NB4 (cell line): ENCODE results near the gene RFTN1.
A peak's percentile ranks its signal among the peaks of the same experiment; 100 is the strongest.

Experiments
- DNase-seq: peaks from one replicate; pipeline ENCODE4 v3.0.0; 2010; ENCODE audit warnings: low read depth
- H3K4me3 ChIP-seq: one replicate; pipeline ENCODE4 v1.5.1; 2011; ENCODE audit warnings: mild to moderate bottlenecking, low read depth, low read length, moderate library complexity
- MYC ChIP-seq: IDR thresholded peaks from 2 replicates; pipeline ENCODE4 v1.6.1; 2011; ENCODE audit warnings: low read depth, low read length
- POLR2A ChIP-seq: IDR thresholded peaks from 2 replicates; pipeline ENCODE4 v1.6.1; 2011; ENCODE audit warnings: mild to moderate bottlenecking; ENCODE audit not compliant: insufficient read length; ENCODE audit errors: extremely low read depth
- TF ChIP-seq, protein P1 (sequence below): IDR thresholded peaks from one replicate; pipeline ENCODE4 v1.5.1; 2012; ENCODE audit warnings: low read depth, low read length
- TF ChIP-seq, protein P2 (sequence below): IDR thresholded peaks from 2 replicates; pipeline ENCODE4 v1.6.1; 2011; ENCODE audit warnings: low read depth, low read length

Gene RFTN1

DNA sequence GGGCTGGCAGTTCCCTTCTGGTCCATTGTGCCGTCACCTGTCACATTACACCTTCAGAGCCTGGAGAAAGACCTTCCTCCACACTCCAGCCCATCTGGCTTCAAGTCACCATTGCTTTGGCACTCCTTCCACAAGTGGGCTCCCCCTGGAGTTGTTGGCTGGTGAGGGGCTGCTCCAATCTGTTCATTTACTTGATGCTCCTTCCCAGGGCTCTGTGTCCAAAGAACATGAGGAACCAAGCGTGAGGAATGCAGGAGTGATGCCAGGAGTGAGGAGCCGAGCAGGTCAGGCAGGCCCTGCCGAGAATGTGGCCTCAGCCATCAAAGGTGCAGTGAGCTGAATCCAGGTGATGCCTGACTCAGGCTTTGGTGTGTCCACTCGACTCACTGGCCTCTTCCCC lies 191.3 kb downstream of the RFTN1 start:
- TF ChIP-seq, protein P1, sequence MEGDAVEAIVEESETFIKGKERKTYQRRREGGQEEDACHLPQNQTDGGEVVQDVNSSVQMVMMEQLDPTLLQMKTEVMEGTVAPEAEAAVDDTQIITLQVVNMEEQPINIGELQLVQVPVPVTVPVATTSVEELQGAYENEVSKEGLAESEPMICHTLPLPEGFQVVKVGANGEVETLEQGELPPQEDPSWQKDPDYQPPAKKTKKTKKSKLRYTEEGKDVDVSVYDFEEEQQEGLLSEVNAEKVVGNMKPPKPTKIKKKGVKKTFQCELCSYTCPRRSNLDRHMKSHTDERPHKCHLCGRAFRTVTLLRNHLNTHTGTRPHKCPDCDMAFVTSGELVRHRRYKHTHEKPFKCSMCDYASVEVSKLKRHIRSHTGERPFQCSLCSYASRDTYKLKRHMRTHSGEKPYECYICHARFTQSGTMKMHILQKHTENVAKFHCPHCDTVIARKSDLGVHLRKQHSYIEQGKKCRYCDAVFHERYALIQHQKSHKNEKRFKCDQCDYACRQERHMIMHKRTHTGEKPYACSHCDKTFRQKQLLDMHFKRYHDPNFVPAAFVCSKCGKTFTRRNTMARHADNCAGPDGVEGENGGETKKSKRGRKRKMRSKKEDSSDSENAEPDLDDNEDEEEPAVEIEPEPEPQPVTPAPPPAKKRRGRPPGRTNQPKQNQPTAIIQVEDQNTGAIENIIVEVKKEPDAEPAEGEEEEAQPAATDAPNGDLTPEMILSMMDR: no peak
- no peak for TF ChIP-seq POLR2A
- no peak for TF ChIP-seq MYC
- TF ChIP-seq, protein P2, sequence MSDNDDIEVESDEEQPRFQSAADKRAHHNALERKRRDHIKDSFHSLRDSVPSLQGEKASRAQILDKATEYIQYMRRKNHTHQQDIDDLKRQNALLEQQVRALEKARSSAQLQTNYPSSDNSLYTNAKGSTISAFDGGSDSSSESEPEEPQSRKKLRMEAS: no peak
- DNase-seq: no peak
- H3K4me3 ChIP-seq: no peak overlapping the region

DNA sequence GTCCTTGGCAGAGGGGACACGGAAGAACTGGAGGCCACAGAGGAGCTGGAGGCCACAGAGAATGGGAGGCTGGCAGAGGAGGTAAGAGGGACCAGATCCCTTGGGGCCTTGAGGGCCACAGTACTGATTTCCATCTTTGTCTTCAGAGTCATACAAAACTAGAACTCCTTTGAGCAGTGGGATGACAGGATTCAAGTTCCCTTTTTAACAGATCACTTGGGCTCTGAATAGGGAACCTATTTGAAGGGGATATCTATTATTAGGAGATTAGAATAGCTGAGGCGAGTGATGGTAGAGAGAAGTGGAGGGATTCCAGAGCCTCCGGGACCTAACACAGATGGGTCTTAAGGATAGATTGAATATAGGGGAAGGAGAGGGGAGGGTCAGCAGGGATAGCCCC lies 192.8 kb downstream of the RFTN1 start:
- TF ChIP-seq, protein P2: no peak
- TF ChIP-seq POLR2A: no peak
- TF ChIP-seq, protein P1: no peak
- no peak for TF ChIP-seq MYC
- no peak overlapping the region for H3K4me3 ChIP-seq
- DNase-seq: no peak

DNA sequence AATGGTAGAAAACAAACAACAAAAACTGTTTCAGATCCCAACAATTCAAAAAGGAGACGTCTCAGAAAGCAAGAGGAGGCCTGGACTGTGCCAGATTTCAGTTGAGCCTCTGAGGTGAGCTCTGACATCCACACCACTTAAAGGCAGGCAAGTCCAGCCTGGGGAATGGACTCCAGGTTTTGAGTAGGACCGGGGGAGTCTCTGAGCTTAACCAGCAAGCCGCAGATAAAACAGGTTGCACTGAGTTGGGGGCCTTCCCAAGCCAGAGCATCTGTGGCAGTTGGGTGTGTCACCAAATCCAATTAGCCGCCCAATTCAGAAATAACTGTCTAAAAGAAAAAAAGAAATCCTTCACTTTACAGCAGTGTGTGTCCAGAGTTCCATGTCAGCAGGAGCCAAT lies 193.8 kb downstream of the RFTN1 start:
- H3K4me3 ChIP-seq: no peak overlapping the region
- TF ChIP-seq MYC (no peak), POLR2A (no peak)
- TF ChIP-seq, protein P2: no peak
- TF ChIP-seq, protein P1: no peak
- no peak for DNase-seq

DNA sequence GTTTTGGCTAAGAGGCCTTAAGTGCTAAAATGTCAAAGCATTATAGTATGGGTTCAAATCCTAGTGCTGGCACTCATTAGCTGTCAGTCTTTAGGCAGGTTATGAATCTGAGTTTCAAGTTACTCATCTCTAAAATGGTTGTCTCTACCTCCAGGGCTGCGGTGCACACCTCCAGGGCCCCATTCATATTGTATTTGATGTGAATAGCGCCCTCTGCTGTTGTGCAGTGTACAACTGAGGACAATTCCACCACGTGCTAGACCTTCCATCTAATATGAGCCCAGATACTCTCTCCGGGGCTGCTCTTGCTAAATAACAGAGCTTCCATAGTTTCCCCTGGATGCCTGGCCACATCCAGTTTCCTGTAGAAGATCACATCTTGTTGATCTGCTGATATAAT lies 194.2 kb downstream of the RFTN1 start:
- no peak overlapping the region for H3K4me3 ChIP-seq
- DNase-seq: peak; percentile 61
- TF ChIP-seq, protein P2: no peak
- TF ChIP-seq, protein P1: peak; percentile 61
- TF ChIP-seq POLR2A: no peak

DNA sequence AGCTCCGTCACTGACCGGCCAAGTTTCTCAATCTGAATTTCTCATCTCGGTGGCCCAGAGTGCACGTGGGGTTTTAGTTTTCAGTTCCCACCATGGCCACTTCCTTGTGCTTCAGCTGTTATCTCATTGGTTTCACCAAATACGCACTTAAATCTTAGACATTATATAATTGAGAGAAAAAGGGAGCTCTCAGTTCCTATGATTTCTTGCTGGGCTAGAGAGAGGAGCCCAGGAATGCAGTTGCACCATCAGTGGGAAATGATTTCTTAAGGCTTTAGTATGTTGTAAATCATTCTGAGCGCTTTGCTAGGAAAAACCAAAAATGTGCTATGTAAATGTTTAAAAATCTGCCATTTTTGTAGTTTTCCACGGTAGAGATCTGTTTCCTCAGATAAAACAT lies 195.3 kb downstream of the RFTN1 start:
- no peak for DNase-seq
- TF ChIP-seq POLR2A: no peak
- TF ChIP-seq, protein P1: no peak
- no peak for TF ChIP-seq MYC
- TF ChIP-seq, protein P2: no peak
- no peak overlapping the region for H3K4me3 ChIP-seq

DNA sequence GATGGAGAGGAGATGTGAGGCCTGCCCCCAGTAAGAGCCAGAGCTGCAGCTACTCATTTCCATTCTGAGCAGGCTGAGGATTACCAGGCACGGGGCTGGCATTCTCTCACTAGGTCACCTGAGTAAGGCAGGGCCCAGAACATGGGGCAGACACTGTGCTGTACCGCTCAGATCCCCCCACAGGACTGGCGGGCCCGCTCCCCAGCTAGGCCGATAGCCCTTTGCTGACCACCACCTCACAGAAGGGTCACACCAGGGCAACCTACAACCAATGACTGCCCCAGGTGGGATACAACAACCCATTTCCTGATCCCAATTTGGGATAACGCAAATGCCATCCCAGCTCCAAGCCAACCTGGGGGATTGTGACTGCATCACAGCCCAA lies 195.9 kb downstream of the RFTN1 start:
- no peak for DNase-seq
- no peak for TF ChIP-seq MYC
- TF ChIP-seq, protein P2: no peak
- TF ChIP-seq POLR2A: no peak
- TF ChIP-seq, protein P1: no peak
- H3K4me3 ChIP-seq: no peak overlapping the region
